CD1c-positive myeloid dendritic cell (primary cell): Measurements from ENCODE around the gene AGPAT2.

Source experiments
- DNase-seq: peaks from one replicate; pipeline ENCODE4 v3.0.0-alpha.2; 2016; ENCODE audit errors: extremely low spot score

The AGPAT2 gene

GRCh38 chr9:136686794-136687711 lies at the start of gene AGPAT2:
Gene AGPAT2, minus strand, starts transcription at chr9:136687457. Its CDS starts 100 bp downstream, at chr9:136687357.
- peak; percentile 73 for DNase-seq

DNA sequence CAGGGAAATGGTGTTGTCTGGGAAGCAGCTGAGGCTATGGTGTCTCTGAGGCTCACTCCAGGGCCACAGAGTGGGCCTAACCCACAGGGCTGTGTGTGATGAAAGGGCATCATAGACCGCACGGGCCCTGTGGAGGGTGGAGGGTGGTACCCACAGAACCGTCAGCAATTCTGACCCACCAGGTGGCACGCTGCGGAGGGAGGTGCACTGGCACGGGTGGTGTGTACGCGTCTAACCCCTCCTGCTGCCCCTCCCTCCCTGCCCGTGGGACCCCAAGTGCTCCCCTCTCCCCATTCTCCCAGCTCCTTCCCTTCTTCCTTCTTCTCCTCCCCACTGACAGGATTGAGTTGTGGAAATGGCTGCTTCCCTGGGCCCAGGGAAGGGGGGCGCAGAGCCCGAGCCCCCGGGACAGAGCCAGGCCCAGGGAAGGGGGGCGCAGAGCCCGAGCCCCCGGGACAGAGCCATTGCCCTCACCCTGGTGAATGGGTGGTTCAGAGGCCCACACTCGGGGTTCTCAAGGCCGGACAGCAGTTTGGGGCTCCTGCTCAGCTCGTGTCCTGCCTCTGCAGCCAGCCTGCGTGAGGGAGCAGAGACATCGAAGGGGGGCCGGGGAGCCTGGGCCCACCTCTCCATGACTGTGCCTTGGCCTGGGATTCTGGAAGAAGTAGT lies 48.7 kb upstream of the AGPAT2 start:
- no peak for DNase-seq

DNA sequence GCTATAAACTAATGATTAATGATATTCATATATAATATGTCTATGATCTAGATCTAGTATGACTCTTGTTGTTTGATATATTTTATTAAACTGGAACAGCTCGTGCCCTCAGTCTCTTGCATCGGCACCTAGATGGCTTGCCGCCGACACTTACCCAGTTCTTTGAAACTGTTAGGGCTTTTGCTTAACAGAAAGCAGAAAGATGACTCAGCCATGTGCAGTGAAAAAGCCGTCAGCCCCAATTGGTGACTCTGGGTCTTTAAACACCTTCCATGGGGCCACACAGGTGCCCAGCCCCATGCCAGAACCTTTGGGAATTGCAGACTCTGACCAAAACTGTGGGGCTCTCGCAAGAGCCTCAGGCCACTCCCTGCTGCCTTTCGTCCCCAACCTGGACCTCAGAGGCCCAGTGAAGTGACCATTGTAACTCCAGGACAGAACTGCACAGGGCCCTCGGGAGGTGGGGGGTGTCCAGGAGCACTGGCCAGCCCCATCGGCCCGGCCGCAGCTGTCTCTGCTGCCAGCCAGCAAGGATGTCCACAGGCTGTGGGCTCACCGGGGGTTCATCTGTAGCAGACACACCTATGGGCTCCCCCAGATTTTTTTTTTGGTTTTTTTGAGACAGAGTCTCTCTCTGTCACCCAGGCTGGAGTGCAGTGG lies 47.7 kb upstream of the AGPAT2 start:
- DNase-seq = no peak

DNA sequence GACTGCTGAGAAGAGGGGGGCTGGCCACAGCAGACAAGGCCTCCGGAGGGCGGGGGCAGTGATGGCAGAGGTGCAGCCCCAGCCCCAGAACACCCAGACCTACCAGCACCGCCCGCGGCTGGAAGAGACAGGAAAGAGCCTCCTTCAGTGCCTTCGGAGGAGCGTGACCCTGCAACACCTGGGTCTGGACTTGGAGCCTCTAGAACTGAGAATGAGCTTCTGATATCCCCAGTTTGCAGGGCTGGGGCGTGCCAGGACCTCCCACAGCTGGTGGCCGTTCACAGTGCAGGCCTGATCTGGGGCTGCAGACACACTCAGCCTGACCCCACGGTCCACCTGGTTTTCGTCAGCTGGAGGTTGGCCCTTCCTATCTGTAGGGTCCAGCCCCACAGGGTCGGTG lies 46.4 kb upstream of the AGPAT2 start:
- DNase-seq = no peak

DNA sequence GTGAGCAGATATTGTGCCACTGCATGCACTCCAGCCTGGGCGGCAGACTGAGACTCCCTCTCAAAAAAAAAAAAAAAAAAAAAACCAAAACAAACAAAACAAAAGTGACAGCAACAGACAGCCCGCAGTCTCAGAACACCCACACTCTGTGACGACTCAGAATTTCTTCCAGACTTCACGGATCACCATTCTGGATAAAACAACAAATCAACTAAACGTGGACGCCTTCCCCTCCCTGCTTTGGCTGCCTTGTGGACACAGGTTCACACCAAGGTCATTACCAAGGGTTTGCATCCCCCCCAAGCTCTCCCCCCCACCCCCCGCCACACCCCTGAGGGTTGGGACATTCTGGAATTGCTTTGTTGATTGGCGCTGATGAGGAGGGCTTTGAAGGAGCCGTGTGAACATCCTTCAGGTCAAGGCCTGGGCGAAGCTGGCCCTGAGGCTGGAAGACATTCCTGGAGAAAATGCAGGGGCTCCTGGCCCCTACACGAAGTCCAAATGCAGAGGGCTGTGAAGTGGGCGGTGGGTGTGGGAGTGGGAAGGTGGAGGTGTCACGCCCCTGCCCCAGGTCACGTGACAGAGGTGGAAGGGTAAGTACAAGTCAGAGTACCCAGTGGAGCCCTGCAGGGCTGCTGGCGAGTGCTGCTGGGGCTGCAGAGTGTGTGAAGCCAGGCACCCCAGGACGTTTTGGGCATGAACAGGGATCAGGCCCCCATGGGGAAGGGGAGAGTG lies 45.4 kb upstream of the AGPAT2 start:
- DNase-seq = no peak

DNA sequence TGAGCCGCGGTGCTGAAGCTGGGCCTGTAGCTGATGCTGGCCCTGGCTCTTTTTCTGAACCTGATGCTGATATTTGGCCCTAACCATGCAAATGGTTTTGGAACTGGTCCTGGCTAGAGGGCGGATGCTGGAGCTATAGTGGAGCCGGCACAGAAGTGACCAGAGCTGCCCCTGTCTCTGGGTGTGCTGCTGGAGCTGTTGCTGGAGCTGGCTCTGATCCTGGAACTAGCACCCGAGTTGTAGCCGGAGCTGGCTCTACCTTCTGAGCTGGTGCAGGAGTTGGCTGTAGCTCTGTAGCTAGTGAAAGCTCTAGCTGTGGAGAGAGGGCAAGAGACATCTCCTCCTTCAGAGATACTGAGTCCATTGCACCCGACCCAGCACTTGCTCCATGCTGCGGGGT lies 42.7 kb upstream of the AGPAT2 start:
- no peak for DNase-seq

DNA sequence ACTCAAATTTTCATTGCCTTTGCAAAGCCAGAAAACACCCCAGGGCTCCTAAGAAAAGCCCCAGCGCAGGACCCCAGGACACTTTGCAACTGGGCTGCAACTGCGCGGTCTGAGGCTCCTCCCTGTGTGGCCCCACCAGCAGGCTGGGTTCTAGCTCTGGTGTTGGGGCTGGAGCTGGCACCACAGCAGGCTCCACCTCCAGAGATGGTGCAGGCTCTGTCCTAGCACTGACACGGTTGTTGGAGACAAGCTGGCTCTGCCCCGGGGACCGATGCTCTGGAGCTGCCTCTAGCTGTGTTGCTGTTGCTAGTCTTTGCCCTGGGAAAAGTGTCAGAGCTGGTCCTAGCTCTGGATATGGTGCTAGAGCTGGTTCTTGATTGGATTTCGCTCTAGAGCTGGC lies 41.9 kb upstream of the AGPAT2 start:
- DNase-seq = no peak

- DNase-seq = no peak
Measured at GRCh38 chr9:136728548-136729123, 41.4 kb upstream of the AGPAT2 start.

GRCh38 chr9:136728080-136728547 lies 40.9 kb upstream of the AGPAT2 start:
- peak; percentile 96 for DNase-seq

DNA sequence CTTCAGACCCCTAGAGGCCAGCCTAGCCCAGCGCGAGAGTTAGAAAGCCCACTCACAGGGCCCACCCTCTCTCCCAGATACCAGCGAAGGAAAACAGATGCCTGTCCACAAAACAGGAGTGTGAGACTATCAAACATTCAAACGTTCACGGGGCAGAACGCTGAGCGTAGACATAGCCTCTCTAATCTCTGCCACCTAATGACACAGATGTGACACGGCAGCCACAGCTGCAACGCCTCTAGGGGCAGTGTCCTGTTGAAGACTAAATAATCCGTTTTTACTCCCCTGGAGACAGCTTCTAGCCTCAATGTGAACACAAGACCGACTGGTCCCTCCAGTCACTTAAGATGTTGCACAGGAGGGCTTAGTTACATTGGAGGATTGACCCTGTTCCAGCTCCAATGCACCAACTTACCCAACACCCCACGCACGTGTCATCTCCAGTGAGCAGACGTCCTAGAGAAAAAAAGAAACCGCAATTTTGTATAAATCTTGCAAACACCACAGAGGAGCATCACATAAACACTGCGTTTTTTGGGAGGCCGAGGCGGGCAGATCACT lies 39.5 kb upstream of the AGPAT2 start:
- DNase-seq = peak; percentile 37

DNA sequence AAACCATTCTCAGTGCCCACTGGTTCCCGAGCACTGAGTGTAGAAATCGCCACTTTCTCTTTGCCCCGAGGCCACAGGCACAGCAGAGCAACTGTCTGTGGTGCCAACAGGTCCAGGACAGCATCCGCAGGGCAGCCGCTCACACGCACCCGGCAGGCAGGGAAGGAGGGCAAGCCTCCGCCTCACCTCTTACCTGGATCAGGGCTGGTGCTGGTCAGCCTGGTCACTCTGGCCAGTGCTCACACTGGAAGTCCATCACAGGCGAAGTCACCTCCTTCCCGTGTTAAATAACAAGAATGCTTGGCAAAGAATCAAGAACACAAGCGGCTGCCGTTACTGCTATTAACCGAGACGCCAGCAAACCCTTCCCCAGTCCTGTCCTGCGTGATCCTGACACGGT lies 38.9 kb upstream of the AGPAT2 start:
- DNase-seq = no peak

- no peak for DNase-seq
Measured at GRCh38 chr9:136725612-136726011, 38.4 kb upstream of the AGPAT2 start.

GRCh38 chr9:136724772-136725171 lies 37.5 kb upstream of the AGPAT2 start:
- DNase-seq = no peak

GRCh38 chr9:136723989-136724388 lies 36.7 kb upstream of the AGPAT2 start:
- no peak for DNase-seq

DNA sequence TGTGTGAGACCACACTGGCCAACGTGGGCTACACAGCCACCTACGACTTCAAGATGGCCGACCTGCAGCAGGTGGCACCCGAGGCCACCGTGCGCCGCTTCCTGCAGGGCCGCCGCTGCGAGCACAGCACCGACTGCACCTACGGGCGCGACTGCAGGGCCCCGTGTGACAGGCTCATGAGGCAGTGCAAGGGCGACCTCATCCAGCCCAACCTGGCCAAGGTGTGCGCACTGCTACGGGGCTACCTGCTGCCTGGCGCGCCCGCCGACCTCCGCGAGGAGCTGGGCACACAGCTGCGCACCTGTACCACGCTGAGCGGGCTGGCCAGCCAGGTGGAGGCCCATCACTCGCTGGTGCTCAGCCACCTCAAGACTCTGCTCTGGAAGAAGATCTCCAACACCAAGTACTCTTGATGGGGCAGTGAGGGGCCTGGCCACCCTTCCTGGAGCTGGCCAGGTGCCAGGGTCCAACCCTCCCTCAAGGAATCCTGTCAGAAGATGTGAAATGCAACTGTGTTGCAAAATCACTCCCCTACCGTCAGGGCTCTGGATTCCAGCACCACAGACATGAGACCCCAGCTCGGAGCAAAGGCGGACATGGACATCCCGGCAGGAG lies 36.2 kb upstream of the AGPAT2 start:
- DNase-seq = no peak

GRCh38 chr9:136722969-136723356 lies 35.7 kb upstream of the AGPAT2 start:
- DNase-seq = no peak

DNA sequence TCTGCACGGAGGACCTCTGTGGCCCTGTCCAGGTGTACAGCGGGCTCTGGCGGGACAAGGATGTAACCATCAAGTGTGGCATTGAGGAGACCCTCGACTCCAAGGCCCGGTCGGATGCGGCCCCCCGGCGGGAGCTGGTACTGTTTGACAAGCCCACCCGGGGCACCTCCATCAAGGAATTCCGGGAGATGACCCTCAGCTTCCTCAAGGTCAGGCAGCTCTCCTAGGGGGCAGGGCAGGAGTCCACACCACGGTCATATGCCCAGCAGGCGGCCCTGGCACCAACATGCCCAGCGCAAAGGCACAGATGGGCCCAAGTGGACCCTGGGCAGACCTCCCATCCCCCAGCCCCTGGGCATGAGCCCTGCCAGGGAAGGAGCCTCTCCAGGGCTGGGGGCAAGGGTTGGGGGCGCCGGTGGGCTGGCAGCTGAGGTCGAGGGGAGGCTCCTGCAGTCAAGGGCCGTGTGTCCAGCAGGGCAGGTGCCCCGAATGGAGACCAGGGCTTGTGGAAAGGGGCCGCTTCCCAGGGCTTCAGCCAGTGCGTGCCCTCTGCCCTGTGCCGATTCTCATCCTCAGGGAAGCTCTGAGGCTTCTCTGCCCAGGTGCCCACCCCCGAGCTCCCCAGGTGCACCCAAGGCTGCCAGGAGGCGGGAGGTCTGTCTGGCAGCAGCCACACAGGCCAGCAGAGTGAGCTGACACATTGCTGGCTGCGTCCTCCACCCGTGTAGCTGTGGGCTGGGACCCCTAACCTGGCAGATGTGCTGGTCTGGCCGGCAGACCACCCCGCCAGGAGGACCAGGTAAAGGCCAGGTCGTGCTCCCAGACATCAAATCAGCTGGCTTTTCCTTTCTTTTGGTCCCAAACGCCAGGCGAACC lies 35.1 kb upstream of the AGPAT2 start:
- no peak for DNase-seq

GRCh38 chr9:136721339-136722092 lies 34.3 kb upstream of the AGPAT2 start:
- DNase-seq = no peak

DNA sequence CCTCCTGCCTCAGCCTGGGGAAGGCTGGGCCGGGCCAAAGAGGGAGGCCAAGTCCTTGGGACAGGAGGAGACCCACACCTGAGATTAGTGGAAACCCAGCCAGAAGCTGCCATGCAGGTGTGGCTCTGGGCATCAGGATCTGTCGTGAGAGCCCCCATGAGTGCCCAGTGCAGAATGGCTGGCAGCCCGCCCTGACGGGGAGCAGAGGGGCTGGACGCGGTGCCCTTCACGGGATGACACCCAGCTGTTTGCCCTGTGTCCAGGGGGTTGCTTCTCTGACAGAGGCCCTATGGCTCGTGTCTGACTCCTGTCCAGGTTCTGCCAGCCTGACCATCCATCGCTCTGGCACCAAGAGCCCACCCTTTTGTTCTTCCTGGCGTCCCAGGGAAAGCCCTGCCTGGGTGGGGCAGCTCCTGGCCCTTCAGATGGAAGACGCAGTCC lies 33.7 kb upstream of the AGPAT2 start:
- no peak for DNase-seq
